ENCODE measurements around the gene SI. TPM values are rescaled to one million over a fixed set of nuclear protein-coding genes. Genes with fewer than 3 reads are reported as not detected.

The SI gene
- total RNA-seq = not detected

GRCh38 chr3:165078293-165078692, at the start of gene SI:
TSS of gene SI (minus strand) at chr3:165078496. CDS start at chr3:165076012, 2,484 bp downstream.
- no peak within 1 kb of the TSS for H3K4me3 Mint-ChIP-seq
- H3K27ac Mint-ChIP-seq = no peak within 1 kb of the TSS
- intact Hi-C loops (cut with micrococcal nuclease) = no loop called here
- H3K9me3 Mint-ChIP-seq = peaks cover 2% of the 10 kb centered on the region
- no peaks in the 10 kb centered on the region for H3K4me1 Mint-ChIP-seq (ENCODE audit: low read depth)
- CTCF ChIA-PET = interaction anchor here (0.6 kb wide), 1 partner anchor 293 kb away, joined by 4 read pairs; no protein-coding TSS in a partner anchor
- H3K36me3 Mint-ChIP-seq (ENCODE audit: low read depth) = no peaks in the 10 kb centered on the region
- no peaks in the 10 kb centered on the region for H3K27me3 Mint-ChIP-seq (ENCODE audit: low read depth)
- DNase-seq = no peak

GRCh38 chr3:165125836-165126235, 47.5 kb upstream of the SI start:
- H3K27ac Mint-ChIP-seq = no peak overlapping the region
- no peaks in the 10 kb centered on the region for H3K4me1 Mint-ChIP-seq (ENCODE audit: low read depth)
- H3K9me3 Mint-ChIP-seq = peaks cover 2% of the 10 kb centered on the region
- H3K4me3 Mint-ChIP-seq = no peak overlapping the region
- no peaks in the 10 kb centered on the region for H3K27me3 Mint-ChIP-seq (ENCODE audit: low read depth)
- no peaks in the 10 kb centered on the region for H3K36me3 Mint-ChIP-seq (ENCODE audit: low read depth)
- intact Hi-C loops (cut with micrococcal nuclease) = no loop called here
- CTCF ChIA-PET = no interaction called here
- DNase-seq = no peak

GRCh38 chr3:165111401-165111800, 33.1 kb upstream of the SI start:
- Mint-ChIP-seq H3K27me3 (ENCODE audit: low read depth) (no peaks in the 10 kb centered on the region), H3K27ac (no peak overlapping the region), H3K36me3 (ENCODE audit: low read depth) (no peaks in the 10 kb centered on the region), H3K9me3 (no peaks in the 10 kb centered on the region), H3K4me1 (ENCODE audit: low read depth) (no peaks in the 10 kb centered on the region), H3K4me3 (no peak overlapping the region)
- DNase-seq = no peak
- intact Hi-C loops (cut with micrococcal nuclease) = no loop called here
- CTCF ChIA-PET = no interaction called here

GRCh38 chr3:165103616-165104015, 25.3 kb upstream of the SI start:
- Mint-ChIP-seq H3K27me3 (ENCODE audit: low read depth) (no peaks in the 10 kb centered on the region), H3K9me3 (no peaks in the 10 kb centered on the region), H3K36me3 (ENCODE audit: low read depth) (no peaks in the 10 kb centered on the region), H3K4me3 (no peak overlapping the region), H3K4me1 (ENCODE audit: low read depth) (no peaks in the 10 kb centered on the region), H3K27ac (no peak overlapping the region)
- intact Hi-C loops (cut with micrococcal nuclease) = no loop called here
- no peak for DNase-seq
- CTCF ChIA-PET = no interaction called here

- intact Hi-C loops (cut with micrococcal nuclease) = no loop called here
- DNase-seq = no peak
- CTCF ChIA-PET = no interaction called here
- Mint-ChIP-seq H3K4me3 (no peak overlapping the region), H3K27me3 (ENCODE audit: low read depth) (no peaks in the 10 kb centered on the region), H3K27ac (no peak overlapping the region), H3K36me3 (ENCODE audit: low read depth) (no peaks in the 10 kb centered on the region), H3K4me1 (ENCODE audit: low read depth) (no peaks in the 10 kb centered on the region), H3K9me3 (peaks cover 3% of the 10 kb centered on the region)
Observed at GRCh38 chr3:165082650-165083049, 4.4 kb upstream of the SI start.

GRCh38 chr3:165081183-165081582, 2.9 kb upstream of the SI start:
- no peaks in the 10 kb centered on the region for H3K27me3 Mint-ChIP-seq (ENCODE audit: low read depth)
- H3K36me3 Mint-ChIP-seq (ENCODE audit: low read depth) = no peaks in the 10 kb centered on the region
- no peak overlapping the region for H3K4me3 Mint-ChIP-seq
- DNase-seq = no peak
- no peaks in the 10 kb centered on the region for H3K4me1 Mint-ChIP-seq (ENCODE audit: low read depth)
- CTCF ChIA-PET = no interaction called here
- intact Hi-C loops (cut with micrococcal nuclease) = no loop called here
- H3K27ac Mint-ChIP-seq = no peak overlapping the region
- peaks cover 3% of the 10 kb centered on the region for H3K9me3 Mint-ChIP-seq

- intact Hi-C loops (cut with micrococcal nuclease) = no loop called here
- Mint-ChIP-seq H3K27me3 (ENCODE audit: low read depth) (no peaks in the 10 kb centered on the region), H3K27ac (no peak overlapping the region), H3K9me3 (peaks cover 7% of the 10 kb centered on the region), H3K4me3 (no peak overlapping the region), H3K36me3 (ENCODE audit: low read depth) (no peaks in the 10 kb centered on the region), H3K4me1 (ENCODE audit: low read depth) (no peaks in the 10 kb centered on the region)
- CTCF ChIA-PET = no interaction called here
- no peak for DNase-seq
Observed at GRCh38 chr3:165075695-165076094, 2.6 kb downstream of the SI start.

GRCh38 chr3:165070682-165071081, 7.6 kb downstream of the SI start:
- Mint-ChIP-seq H3K27ac (no peak overlapping the region), H3K9me3 (peaks cover 5% of the 10 kb centered on the region), H3K4me1 (ENCODE audit: low read depth) (no peaks in the 10 kb centered on the region), H3K36me3 (ENCODE audit: low read depth) (no peaks in the 10 kb centered on the region), H3K4me3 (no peak overlapping the region), H3K27me3 (ENCODE audit: low read depth) (no peaks in the 10 kb centered on the region)
- intact Hi-C loops (cut with micrococcal nuclease) = no loop called here
- CTCF ChIA-PET = no interaction called here
- DNase-seq = no peak

- H3K27me3 Mint-ChIP-seq (ENCODE audit: low read depth) = no peaks in the 10 kb centered on the region
- DNase-seq = no peak
- H3K4me3 Mint-ChIP-seq = no peak overlapping the region
- H3K9me3 Mint-ChIP-seq = peaks cover 10% of the 10 kb centered on the region
- no peaks in the 10 kb centered on the region for H3K36me3 Mint-ChIP-seq (ENCODE audit: low read depth)
- CTCF ChIA-PET = no interaction called here
- H3K27ac Mint-ChIP-seq = no peak overlapping the region
- H3K4me1 Mint-ChIP-seq (ENCODE audit: low read depth) = no peaks in the 10 kb centered on the region
- intact Hi-C loops (cut with micrococcal nuclease) = no loop called here
Observed at GRCh38 chr3:165056510-165056909, 21.8 kb downstream of the SI start.

- Mint-ChIP-seq H3K27me3 (ENCODE audit: low read depth) (no peaks in the 10 kb centered on the region), H3K9me3 (peaks cover 7% of the 10 kb centered on the region), H3K27ac (no peak overlapping the region), H3K4me3 (no peak overlapping the region), H3K36me3 (ENCODE audit: low read depth) (no peaks in the 10 kb centered on the region), H3K4me1 (ENCODE audit: low read depth) (no peaks in the 10 kb centered on the region)
- CTCF ChIA-PET = no interaction called here
- intact Hi-C loops (cut with micrococcal nuclease) = no loop called here
- no peak for DNase-seq
Observed at GRCh38 chr3:165040186-165040585, 38.1 kb downstream of the SI start.

- no peak overlapping the region for H3K4me3 Mint-ChIP-seq
- DNase-seq = no peak
- no peaks in the 10 kb centered on the region for H3K4me1 Mint-ChIP-seq (ENCODE audit: low read depth)
- intact Hi-C loops (cut with micrococcal nuclease) = no loop called here
- no peaks in the 10 kb centered on the region for H3K36me3 Mint-ChIP-seq (ENCODE audit: low read depth)
- CTCF ChIA-PET = no interaction called here
- no peak overlapping the region for H3K27ac Mint-ChIP-seq
- H3K27me3 Mint-ChIP-seq (ENCODE audit: low read depth) = no peaks in the 10 kb centered on the region
- peaks cover 12% of the 10 kb centered on the region for H3K9me3 Mint-ChIP-seq
Observed at GRCh38 chr3:165011557-165011956, 66.7 kb downstream of the SI start.

- DNase-seq = no peak
- Mint-ChIP-seq H3K4me3 (no peak overlapping the region), H3K4me1 (ENCODE audit: low read depth) (no peaks in the 10 kb centered on the region), H3K36me3 (ENCODE audit: low read depth) (no peaks in the 10 kb centered on the region), H3K9me3 (peaks cover 6% of the 10 kb centered on the region), H3K27ac (no peak overlapping the region), H3K27me3 (ENCODE audit: low read depth) (no peaks in the 10 kb centered on the region)
- CTCF ChIA-PET = no interaction called here
- intact Hi-C loops (cut with micrococcal nuclease) = no loop called here
Observed at GRCh38 chr3:164984947-164985346, 93.3 kb downstream of the SI start.

GRCh38 chr3:164962610-164963009, 115.7 kb downstream of the SI start:
- H3K27me3 Mint-ChIP-seq (ENCODE audit: low read depth) = no peaks in the 10 kb centered on the region

GRCh38 chr3:164952966-164953365, 125.3 kb downstream of the SI start:
- CTCF ChIA-PET = no interaction called here
- Mint-ChIP-seq H3K9me3 (peaks cover 6% of the 10 kb centered on the region), H3K27ac (no peak overlapping the region), H3K36me3 (ENCODE audit: low read depth) (no peaks in the 10 kb centered on the region), H3K4me3 (no peak overlapping the region), H3K27me3 (ENCODE audit: low read depth) (no peaks in the 10 kb centered on the region), H3K4me1 (ENCODE audit: low read depth) (no peaks in the 10 kb centered on the region)
- intact Hi-C loops (cut with micrococcal nuclease) = no loop called here
- no peak for DNase-seq

More at GRCh38 chr3:164962610-164963009, 115.7 kb downstream of the SI start:
- Mint-ChIP-seq H3K4me3 (no peak overlapping the region), H3K27ac (no peak overlapping the region), H3K36me3 (ENCODE audit: low read depth) (no peaks in the 10 kb centered on the region), H3K9me3 (peaks cover 5% of the 10 kb centered on the region), H3K4me1 (ENCODE audit: low read depth) (no peaks in the 10 kb centered on the region)
- intact Hi-C loops (cut with micrococcal nuclease) = no loop called here
- CTCF ChIA-PET = no interaction called here
- no peak for DNase-seq

Measured in activated naive CD4-positive, alpha-beta T cell treated with anti-CD3 and anti-CD28 coated beads for 36 hours (primary cell).